Measurements from ENCODE around the gene DLAT.
A peak's percentile ranks its signal among the peaks of the same experiment; 100 is the strongest.

The DLAT gene

DNA sequence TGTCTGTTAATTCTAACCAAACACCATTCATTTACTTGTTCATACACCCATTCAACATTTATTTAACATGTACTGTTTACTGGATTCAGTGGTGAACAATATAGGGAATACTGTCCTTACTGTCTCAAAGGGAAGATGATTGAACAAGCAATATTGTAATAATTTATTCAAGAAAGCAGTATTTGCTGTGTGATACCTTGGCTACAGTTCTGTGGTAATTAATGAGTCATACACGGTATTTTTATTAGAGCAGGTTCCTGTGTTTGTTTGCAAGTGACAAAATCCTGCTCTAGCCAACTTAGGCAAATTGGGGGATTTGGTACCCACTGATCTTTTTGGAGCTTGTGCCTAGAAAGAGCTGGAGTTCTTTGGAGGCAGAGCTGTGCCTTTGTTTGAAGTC lies 32.9 kb downstream of the DLAT start:
- no peak overlapping the region for H2AFZ ChIP-seq (ENCODE audit: low read depth)
- H4K20me1 ChIP-seq (ENCODE audit: insufficient read depth) = no peaks in the 10 kb centered on the region
- no peaks in the 10 kb centered on the region for H3K79me2 ChIP-seq (ENCODE audit: insufficient read depth, low read depth)
- TF ChIP-seq, protein P1, sequence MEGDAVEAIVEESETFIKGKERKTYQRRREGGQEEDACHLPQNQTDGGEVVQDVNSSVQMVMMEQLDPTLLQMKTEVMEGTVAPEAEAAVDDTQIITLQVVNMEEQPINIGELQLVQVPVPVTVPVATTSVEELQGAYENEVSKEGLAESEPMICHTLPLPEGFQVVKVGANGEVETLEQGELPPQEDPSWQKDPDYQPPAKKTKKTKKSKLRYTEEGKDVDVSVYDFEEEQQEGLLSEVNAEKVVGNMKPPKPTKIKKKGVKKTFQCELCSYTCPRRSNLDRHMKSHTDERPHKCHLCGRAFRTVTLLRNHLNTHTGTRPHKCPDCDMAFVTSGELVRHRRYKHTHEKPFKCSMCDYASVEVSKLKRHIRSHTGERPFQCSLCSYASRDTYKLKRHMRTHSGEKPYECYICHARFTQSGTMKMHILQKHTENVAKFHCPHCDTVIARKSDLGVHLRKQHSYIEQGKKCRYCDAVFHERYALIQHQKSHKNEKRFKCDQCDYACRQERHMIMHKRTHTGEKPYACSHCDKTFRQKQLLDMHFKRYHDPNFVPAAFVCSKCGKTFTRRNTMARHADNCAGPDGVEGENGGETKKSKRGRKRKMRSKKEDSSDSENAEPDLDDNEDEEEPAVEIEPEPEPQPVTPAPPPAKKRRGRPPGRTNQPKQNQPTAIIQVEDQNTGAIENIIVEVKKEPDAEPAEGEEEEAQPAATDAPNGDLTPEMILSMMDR (conservative IDR thresholded peaks at IDR 0.05; ENCODE audit: low read depth, low read length) = no peak
- no peak overlapping the region for H3K9ac ChIP-seq
- H3K4me3 ChIP-seq (IDR thresholded peaks at IDR 0.05; ENCODE audit: insufficient read depth, low read depth, low read length) = no peak overlapping the region
- no peak overlapping the region for H3K4me2 ChIP-seq
- no peak overlapping the region for H3K27ac ChIP-seq
- no peaks in the 10 kb centered on the region for H3K36me3 ChIP-seq (ENCODE audit: insufficient read depth)
- no peaks in the 10 kb centered on the region for H3K4me1 ChIP-seq (ENCODE audit: low read depth, poor library complexity, severe bottlenecking)
- H3K27me3 ChIP-seq (ENCODE audit: insufficient read depth, low read depth) = no peaks in the 10 kb centered on the region

DNA sequence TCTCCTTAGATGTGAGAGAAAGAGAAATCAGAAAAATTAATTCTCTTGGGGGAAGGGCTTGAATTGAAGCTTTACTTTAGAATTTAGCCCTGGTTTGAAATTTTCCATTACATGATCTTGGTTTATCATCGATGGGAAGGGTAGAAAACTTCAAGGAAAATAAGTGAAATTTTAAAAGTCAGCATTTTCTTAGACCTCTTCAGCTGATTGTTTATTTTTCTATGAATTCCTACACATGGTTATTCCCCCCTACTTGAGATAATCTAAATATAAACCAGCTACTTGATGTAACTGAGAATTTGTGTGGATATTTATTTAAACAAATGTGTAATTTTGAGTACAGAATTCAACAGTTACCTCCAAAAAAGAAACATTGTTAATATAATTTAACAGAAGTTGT lies 37.7 kb downstream of the DLAT start:
- H4K20me1 ChIP-seq (ENCODE audit: insufficient read depth) = no peaks in the 10 kb centered on the region
- H3K4me2 ChIP-seq = no peak overlapping the region
- TF ChIP-seq, protein P1 (conservative IDR thresholded peaks at IDR 0.05; ENCODE audit: low read depth, low read length) = no peak
- no peaks in the 10 kb centered on the region for H3K79me2 ChIP-seq (ENCODE audit: insufficient read depth, low read depth)
- H3K27ac ChIP-seq = no peak overlapping the region
- no peak overlapping the region for H3K4me3 ChIP-seq (IDR thresholded peaks at IDR 0.05; ENCODE audit: insufficient read depth, low read depth, low read length)
- H3K9ac ChIP-seq = no peak overlapping the region
- H3K4me1 ChIP-seq (ENCODE audit: low read depth, poor library complexity, severe bottlenecking) = no peaks in the 10 kb centered on the region
- no peaks in the 10 kb centered on the region for H3K36me3 ChIP-seq (ENCODE audit: insufficient read depth)
- no peaks in the 10 kb centered on the region for H3K27me3 ChIP-seq (ENCODE audit: insufficient read depth, low read depth)
- no peak overlapping the region for H2AFZ ChIP-seq (ENCODE audit: low read depth)

DNA sequence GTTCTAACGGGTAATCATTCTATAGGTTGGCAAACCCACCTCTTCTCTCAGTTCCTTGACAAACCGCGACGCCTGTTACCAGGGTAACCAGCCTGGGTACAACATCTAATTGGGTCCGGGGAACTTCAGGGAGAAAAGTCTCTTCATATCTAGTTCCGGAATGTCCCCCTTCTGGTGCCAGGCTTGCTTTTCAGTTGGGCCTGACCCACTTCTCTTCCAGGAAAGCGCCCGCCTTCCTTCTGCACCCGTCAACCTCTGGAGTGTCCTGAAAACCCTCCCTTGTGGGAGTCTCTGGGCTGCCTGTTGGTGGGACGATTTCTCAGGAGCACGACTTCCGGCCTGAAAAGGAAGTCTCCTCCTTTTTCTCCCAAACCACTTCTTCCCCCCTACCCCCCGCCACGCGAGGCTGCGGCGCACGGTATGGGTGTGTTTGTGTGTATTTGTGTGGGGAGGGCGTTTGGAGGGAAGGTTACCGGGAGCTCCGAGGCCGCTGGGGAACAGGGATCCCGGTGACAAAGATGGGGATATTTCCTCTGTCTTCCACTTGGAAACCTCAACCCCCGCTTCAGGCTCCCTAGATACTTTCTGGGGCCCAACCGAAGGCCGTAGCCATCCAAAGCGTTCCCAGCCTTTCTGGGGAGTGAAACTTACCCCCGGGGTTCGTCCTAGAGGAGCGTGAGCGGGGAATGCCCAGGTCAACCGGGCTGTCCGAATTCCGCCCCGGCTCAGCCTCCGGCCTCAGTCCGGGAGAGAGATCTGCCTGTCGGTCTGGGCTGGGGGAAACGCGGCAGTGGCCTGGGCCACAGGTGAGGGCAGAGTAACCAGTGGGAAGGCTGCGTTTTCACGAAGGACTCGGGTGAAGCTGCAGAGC lies 49.0 kb downstream of the DLAT start, which contains the start of the genes NKAPD1 and PIH1D2:
NKAPD1 (plus strand) TSS at position 359 of the 871 bp plus-strand sequence. CDS start 1,276 bp downstream, outside the sequence.
PIH1D2 (minus strand) TSS at position 77 of the 871 bp plus-strand sequence. CDS start 843 bp downstream, outside the sequence.
- peaks cover 19% of the 10 kb centered on the region for H3K79me2 ChIP-seq (ENCODE audit: insufficient read depth, low read depth)
- no peaks in the 10 kb centered on the region for H4K20me1 ChIP-seq (ENCODE audit: insufficient read depth)
- peak within 1 kb of the TSS; percentile 53 for H2AFZ ChIP-seq (ENCODE audit: low read depth)
- TF ChIP-seq, protein P1 (conservative IDR thresholded peaks at IDR 0.05; ENCODE audit: low read depth, low read length) = no peak
- peaks cover 14% of the 10 kb centered on the region for H3K4me1 ChIP-seq (ENCODE audit: low read depth, poor library complexity, severe bottlenecking)
- H3K4me2 ChIP-seq = peak within 1 kb of the TSS; percentile 71
- no peaks in the 10 kb centered on the region for H3K27me3 ChIP-seq (ENCODE audit: insufficient read depth, low read depth)
- peak within 1 kb of the TSS; percentile 79 for H3K9ac ChIP-seq
- H3K4me3 ChIP-seq (IDR thresholded peaks at IDR 0.05; ENCODE audit: insufficient read depth, low read depth, low read length) = no peak within 1 kb of the TSS
- no peaks in the 10 kb centered on the region; the same call in 1 of the 2 replicates for H3K36me3 ChIP-seq (ENCODE audit: insufficient read depth)
- peak within 1 kb of the TSS; percentile 73 for H3K27ac ChIP-seq

DNA sequence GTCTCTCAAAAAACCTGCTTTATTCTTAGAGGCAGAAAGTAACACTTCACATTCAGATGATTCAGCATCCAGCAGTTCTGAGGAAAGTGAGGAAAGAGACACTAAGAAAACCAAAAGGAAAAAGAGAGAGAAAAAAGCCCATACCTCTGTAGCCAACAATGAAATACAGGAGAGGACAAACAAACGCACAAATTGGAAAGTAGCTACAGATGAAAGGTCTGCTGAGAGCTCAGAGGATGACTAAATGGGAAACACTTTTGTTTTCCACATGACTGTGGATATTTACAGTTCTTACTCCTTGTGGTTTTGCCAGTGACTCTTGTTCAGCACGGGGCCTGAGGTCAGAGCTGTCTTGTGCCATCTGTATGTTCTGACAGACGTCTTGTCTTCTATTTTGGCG lies 57.5 kb downstream of the DLAT start:
- no peak overlapping the region for H3K4me3 ChIP-seq (IDR thresholded peaks at IDR 0.05; ENCODE audit: insufficient read depth, low read depth, low read length)
- H3K4me1 ChIP-seq (ENCODE audit: low read depth, poor library complexity, severe bottlenecking) = peaks cover 3% of the 10 kb centered on the region
- TF ChIP-seq, protein P1 (conservative IDR thresholded peaks at IDR 0.05; ENCODE audit: low read depth, low read length) = no peak
- H3K36me3 ChIP-seq (ENCODE audit: insufficient read depth) = no peaks in the 10 kb centered on the region
- peaks cover 22% of the 10 kb centered on the region; the same call in 1 of the 2 replicates for H3K79me2 ChIP-seq (ENCODE audit: insufficient read depth, low read depth)
- no peak overlapping the region for H3K4me2 ChIP-seq
- H3K27me3 ChIP-seq (ENCODE audit: insufficient read depth, low read depth) = no peaks in the 10 kb centered on the region
- no peak overlapping the region for H3K27ac ChIP-seq
- no peak overlapping the region for H3K9ac ChIP-seq
- H4K20me1 ChIP-seq (ENCODE audit: insufficient read depth) = no peaks in the 10 kb centered on the region
- no peak overlapping the region for H2AFZ ChIP-seq (ENCODE audit: low read depth)

All from KMS-11 (cell line).